Parathyroid adenoma (tissue), 2 donors: Measurements from ENCODE around the gene RASSF4.

ENCODE experiments used
- H2AFZ ChIP-seq: fragments of 300-600 bp; sonication (generic); one replicate; pipeline ENCODE4 v1.7.0; 2017; ENCODE audit warnings: antibody characterized with exemption, mild to moderate bottlenecking
- H3K27ac ChIP-seq: fragments of 300-600 bp; sonication (generic); one replicate; pipeline ENCODE4 v1.7.0; 2017
- H3K27me3 ChIP-seq: fragments of 300-600 bp; sonication (generic); one replicate; pipeline ENCODE4 v1.7.0; 2017; ENCODE audit warnings: low read length; ENCODE audit not compliant: control insufficient read depth, insufficient read depth
- H3K36me3 ChIP-seq: fragments of 300-600 bp; sonication (generic); one replicate; pipeline ENCODE4 v1.7.0; 2017; ENCODE audit warnings: low read length; ENCODE audit not compliant: control insufficient read depth, insufficient read depth
- H3K4me1 ChIP-seq: fragments of 300-600 bp; sonication (generic); one replicate; pipeline ENCODE4 v1.7.0; 2017; ENCODE audit warnings: control low read depth
- H3K4me2 ChIP-seq: fragments of 300-600 bp; sonication (generic); one replicate; pipeline ENCODE4 v1.7.0; 2017; ENCODE audit warnings: low read length
- H3K4me3 ChIP-seq: fragments of 300-600 bp; sonication (generic); one replicate; pipeline ENCODE4 v1.7.0; 2017; ENCODE audit warnings: low read depth, low read length
- H3K79me2 ChIP-seq: fragments of 300-600 bp; sonication (generic); one replicate; pipeline ENCODE4 v1.7.0; 2017; ENCODE audit warnings: control low read depth
- H3K9ac ChIP-seq: fragments of 300-600 bp; sonication (generic); one replicate; pipeline ENCODE4 v1.7.0; 2017; ENCODE audit warnings: mild to moderate bottlenecking
- H3K9me3 ChIP-seq: fragments of 300-600 bp; sonication (generic); one replicate; pipeline ENCODE4 v1.7.0; 2017; ENCODE audit warnings: low read length; ENCODE audit not compliant: control insufficient read depth
- CTCF ChIP-seq: fragments of 300-600 bp; sonication (generic); IDR thresholded peaks from one replicate; pipeline ENCODE4 v1.7.0; 2017; ENCODE audit warnings: antibody characterized with exemption, mild to moderate bottlenecking
- donor health status: primary hyperparathyroidism.

RASSF4 gene

GRCh38 chr10:44963772-44964633 lies 4.4 kb downstream of the RASSF4 start:
- Histone ChIP-seq H3K27ac (peak overlapping the region; percentile 74), H3K27me3 (no peaks in the 10 kb centered on the region), H3K4me1 (peaks cover 38% of the 10 kb centered on the region), H3K9ac (no peak overlapping the region), H3K36me3 (no peaks in the 10 kb centered on the region), H3K4me2 (peak overlapping the region; percentile 37), H3K79me2 (peaks cover 42% of the 10 kb centered on the region), H2AFZ (peak overlapping the region; percentile 76), H3K4me3 (no peak overlapping the region), H3K9me3 (no peaks in the 10 kb centered on the region)
- no peak for TF ChIP-seq CTCF

- no peaks in the 10 kb centered on the region for H3K36me3 ChIP-seq
- TF ChIP-seq CTCF: no peak
- peaks cover 42% of the 10 kb centered on the region for H3K79me2 ChIP-seq
- no peak overlapping the region for H3K4me2 ChIP-seq
- H3K9ac ChIP-seq: no peak overlapping the region
- H3K4me1 ChIP-seq: peaks cover 35% of the 10 kb centered on the region
- no peak overlapping the region for H3K27ac ChIP-seq
- H2AFZ ChIP-seq: no peak overlapping the region
- no peaks in the 10 kb centered on the region for H3K27me3 ChIP-seq
- H3K4me3 ChIP-seq: no peak overlapping the region
- no peaks in the 10 kb centered on the region for H3K9me3 ChIP-seq
These were observed 5.5 kb downstream of the RASSF4 start for GRCh38 chr10:44965104-44965503.

- H3K27me3 ChIP-seq: no peaks in the 10 kb centered on the region
- H3K4me2 ChIP-seq: no peak overlapping the region
- H3K4me3 ChIP-seq: no peak overlapping the region
- H3K27ac ChIP-seq: no peak overlapping the region
- H3K36me3 ChIP-seq: no peaks in the 10 kb centered on the region
- no peak overlapping the region for H3K9ac ChIP-seq
- H3K79me2 ChIP-seq: peaks cover 38% of the 10 kb centered on the region
- H3K9me3 ChIP-seq: no peaks in the 10 kb centered on the region
- no peak for TF ChIP-seq CTCF
- H3K4me1 ChIP-seq: peaks cover 30% of the 10 kb centered on the region
- H2AFZ ChIP-seq: no peak overlapping the region
These were observed 6.1 kb downstream of the RASSF4 start for GRCh38 chr10:44965651-44966097.

- Histone ChIP-seq H3K27ac (no peak overlapping the region), H3K36me3 (no peaks in the 10 kb centered on the region), H3K27me3 (no peaks in the 10 kb centered on the region), H3K79me2 (peaks cover 36% of the 10 kb centered on the region), H3K4me1 (peaks cover 24% of the 10 kb centered on the region), H3K9me3 (no peaks in the 10 kb centered on the region), H3K9ac (no peak overlapping the region), H3K4me2 (no peak overlapping the region), H3K4me3 (no peak overlapping the region), H2AFZ (no peak overlapping the region)
- no peak for TF ChIP-seq CTCF
These were observed 6.7 kb downstream of the RASSF4 start for GRCh38 chr10:44966129-44966815.
